ENCODE data around the gene CTSK.

DNA sequence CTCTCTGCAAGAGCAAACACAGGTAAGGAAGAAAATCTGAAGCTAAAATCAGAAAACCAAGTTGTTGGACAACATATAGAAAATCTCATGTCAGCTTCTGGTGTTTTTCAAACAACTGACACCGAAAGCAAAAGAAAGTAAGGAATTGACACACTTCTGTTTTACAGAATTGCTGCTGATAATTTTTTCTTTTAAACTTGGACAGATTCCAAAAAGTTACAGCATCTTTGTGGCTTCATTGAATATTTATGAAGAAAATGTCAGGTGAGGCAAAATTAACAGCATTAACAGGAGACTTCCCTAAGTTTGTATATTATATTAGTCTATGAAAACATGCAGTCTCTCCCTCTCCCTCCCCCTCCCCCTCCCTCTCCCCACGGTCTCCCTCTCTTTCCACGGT, 27.6 kb downstream of the CTSK start:
- TF ChIP-seq EZH2 (IDR thresholded peaks at IDR 0.05) (no peak), POLR2AphosphoS5 (IDR thresholded peaks at IDR 0.05; ENCODE audit: borderline replicate concordance, low read depth, low read length) (no peak)
